Right ventricle myocardium superior (tissue), 1 donor: ENCODE data around the gene VEGFA. TPM values are rescaled to one million over a fixed set of nuclear protein-coding genes. Genes with fewer than 3 reads are reported as not detected.
A peak's percentile ranks its signal among the peaks of the same experiment; 100 is the strongest.
"Not testable (repeated sequence)": the region's sequence is repeated elsewhere in the genome, so short reads cannot be mapped to it uniquely, and the experiment has no call there.

Experiments used
- ATAC-seq: fragments of 200-7000 bp; cut with Tn5 transposase; one replicate; pipeline ENCODE4 v1.9.1; 2020; ENCODE audit warnings: mild to moderate bottlenecking; ENCODE audit not compliant: poor library complexity
- DNase-seq: peaks from one replicate; pipeline ENCODE4 v3.0.0-alpha.2; 2020
- intact Hi-C: fragments of 100-400 bp; cut with DNase I; formaldehyde crosslinking; loops from one replicate; pipeline ENCODE4 v1.11.2; 2022
- total RNA-seq: library from RNA; stranded (reverse); fragmentation: NEBNext Ultra II Directional; extraction: Animal tissue kit (Norgen Biotek cat#: 25700); gene quantifications from one replicate; pipeline ENCODE4 v1.2.1, GENCODE V29; 2021
- donor health status: DM: no; HTN: yes; CAD: no; lungs with severe emphysema.

The VEGFA gene
- total RNA-seq, 1 donor from 2014 or later: 230 TPM

- DNase-seq (no peak), ATAC-seq (no peak)
- intact Hi-C loops: no loop called here
Observed at GRCh38 chr6:43806043-43806757, 36.2 kb downstream of the VEGFA start.

GRCh38 chr6:43806758-43807227 is 36.8 kb downstream of the VEGFA start:
- DNase-seq: no peak
- intact Hi-C loops: no loop called here
- no peak for ATAC-seq

- ATAC-seq: peak; percentile 40
- intact Hi-C loops: no loop called here
- DNase-seq: no peak
Observed at GRCh38 chr6:43807228-43808061, 37.4 kb downstream of the VEGFA start.

- ATAC-seq: no peak
- DNase-seq: no peak
- intact Hi-C loops: no loop called here
Observed at GRCh38 chr6:43808412-43808811, 38.4 kb downstream of the VEGFA start.

- DNase-seq (no peak), ATAC-seq (no peak)
- intact Hi-C loops: no loop called here
Observed at GRCh38 chr6:43809417-43810305, 39.6 kb downstream of the VEGFA start.

- ATAC-seq: no peak
- intact Hi-C loops: no loop called here
- DNase-seq: no peak
Observed at GRCh38 chr6:43810965-43811732, 41.1 kb downstream of the VEGFA start.

GRCh38 chr6:43811733-43812099 is 41.7 kb downstream of the VEGFA start:
- DNase-seq: no peak
- no peak for ATAC-seq
- intact Hi-C loops: no loop called here

- intact Hi-C loops: no loop called here
- DNase-seq (no peak), ATAC-seq (no peak)
Observed at GRCh38 chr6:43812850-43813578, 43.0 kb downstream of the VEGFA start.

- DNase-seq: no peak
- intact Hi-C loops: no loop called here
- no peak for ATAC-seq
Observed at GRCh38 chr6:43814111-43814510, 44.1 kb downstream of the VEGFA start.

- DNase-seq: no peak
- no peak for ATAC-seq
- intact Hi-C loops: no loop called here
Observed at GRCh38 chr6:43814865-43815264, 44.9 kb downstream of the VEGFA start.

- peak; percentile 76 for DNase-seq
- ATAC-seq: peak; percentile 94
- intact Hi-C loops: no loop called here
Observed at GRCh38 chr6:43817192-43817591, 47.2 kb downstream of the VEGFA start.

- ATAC-seq, DNase-seq, intact Hi-C loops: not testable (repeated sequence)
Observed at GRCh38 chr6:43818973-43819372, 49.0 kb downstream of the VEGFA start.

GRCh38 chr6:43819958-43820357 is 49.9 kb downstream of the VEGFA start:
- ATAC-seq: no peak
- intact Hi-C loops: no loop called here
- no peak for DNase-seq

GRCh38 chr6:43820486-43820885 is 50.5 kb downstream of the VEGFA start:
- ATAC-seq (no peak), DNase-seq (no peak)
- intact Hi-C loops: no loop called here

- intact Hi-C loops: no loop called here
- DNase-seq: no peak
- ATAC-seq: no peak
Observed at GRCh38 chr6:43821101-43821886, 51.3 kb downstream of the VEGFA start.

GRCh38 chr6:43823390-43823789 is 53.4 kb downstream of the VEGFA start:
- ATAC-seq (peak; percentile 15), DNase-seq (no peak)
- intact Hi-C loops: no loop called here
